Ramos (cell line): Measurements from ENCODE around the gene LDLRAD3.

Experiments
- in situ Hi-C: fragments of 300-500 bp; cut with MboI; formaldehyde crosslinking; loops from one replicate; pipeline ENCODE4 v1.14.3; 2022; ENCODE audit warnings: low sequenced_read_pairs; ENCODE audit not compliant: unreplicated experiment

LDLRAD3 gene

GRCh38 chr11:35953081-35953760 lies 9.4 kb downstream of the LDLRAD3 start:
- in situ Hi-C loops: no loop called here

GRCh38 chr11:35954205-35954604 lies 10.3 kb downstream of the LDLRAD3 start:
- in situ Hi-C loops: no loop called here

- in situ Hi-C loops: no loop called here
These were observed 11.8 kb downstream of the LDLRAD3 start for GRCh38 chr11:35955636-35956035.

- in situ Hi-C loops: no loop called here
These were observed 18.7 kb downstream of the LDLRAD3 start for GRCh38 chr11:35962369-35963138.

- in situ Hi-C loops: no loop called here
These were observed 20.0 kb downstream of the LDLRAD3 start for GRCh38 chr11:35963911-35964310.

- in situ Hi-C loops: no loop called here
These were observed 21.0 kb downstream of the LDLRAD3 start for GRCh38 chr11:35964841-35965240.

GRCh38 chr11:35967042-35967441 lies 23.2 kb downstream of the LDLRAD3 start:
- in situ Hi-C loops: no loop called here

GRCh38 chr11:35968386-35969088 lies 24.7 kb downstream of the LDLRAD3 start:
- in situ Hi-C loops: no loop called here

- in situ Hi-C loops: no loop called here
These were observed 25.5 kb downstream of the LDLRAD3 start for GRCh38 chr11:35969089-35970042.

- in situ Hi-C loops: no loop called here
These were observed 26.6 kb downstream of the LDLRAD3 start for GRCh38 chr11:35970445-35970844.

- in situ Hi-C loops: no loop called here
These were observed 28.1 kb downstream of the LDLRAD3 start for GRCh38 chr11:35971841-35972422.

GRCh38 chr11:35974882-35975589 lies 31.2 kb downstream of the LDLRAD3 start:
- in situ Hi-C loops: no loop called here

- in situ Hi-C loops: no loop called here
These were observed 32.6 kb downstream of the LDLRAD3 start for GRCh38 chr11:35976434-35976833.

- in situ Hi-C loops: no loop called here
These were observed 34.3 kb downstream of the LDLRAD3 start for GRCh38 chr11:35978183-35978582.

GRCh38 chr11:35978891-35979290 lies 35.0 kb downstream of the LDLRAD3 start:
- in situ Hi-C loops: no loop called here

GRCh38 chr11:35980686-35981390 lies 37.0 kb downstream of the LDLRAD3 start:
- in situ Hi-C loops: no loop called here

GRCh38 chr11:35981581-35981980 lies 37.7 kb downstream of the LDLRAD3 start:
- in situ Hi-C loops: no loop called here

GRCh38 chr11:35982061-35982460 lies 38.2 kb downstream of the LDLRAD3 start:
- in situ Hi-C loops: no loop called here
